ENCODE measurements around the gene ANKRD28. TPM values are rescaled to one million over a fixed set of nuclear protein-coding genes. Genes with fewer than 3 reads are reported as not detected.
A peak's percentile ranks its signal among the peaks of the same experiment; 100 is the strongest.

The ANKRD28 gene
- total RNA-seq, 2 experiments from 2014 or later = 56.3 to 73.6 TPM

- Mint-ChIP-seq H3K4me3 (no peak overlapping the region), H3K36me3 (peaks cover 3% of the 10 kb centered on the region), H3K4me1 (peaks cover 40% of the 10 kb centered on the region), H3K27me3 (no peaks in the 10 kb centered on the region), H3K27ac (peak overlapping the region; percentile 27), H3K9me3 (ENCODE audit: low read depth) (no peaks in the 10 kb centered on the region)
- no peak for ATAC-seq
- DNase-seq = no peak
- CTCF ChIA-PET = interaction anchor here (2.4 kb wide), 1 partner anchor 8 kb away, joined by 8 read pairs; no protein-coding TSS in a partner anchor
Measured at GRCh38 chr3:15638193-15638890, 159.4 kb downstream of the ANKRD28 start.

- no peak overlapping the region for H3K4me3 Mint-ChIP-seq
- ATAC-seq (peak; percentile 7), DNase-seq (no peak)
- H3K9me3 Mint-ChIP-seq (ENCODE audit: low read depth) = no peaks in the 10 kb centered on the region
- H3K4me1 Mint-ChIP-seq = peaks cover 40% of the 10 kb centered on the region
- CTCF ChIA-PET = interaction anchor here (2.4 kb wide), 1 partner anchor 9 kb away, joined by 8 read pairs; no protein-coding TSS in a partner anchor
- H3K27ac Mint-ChIP-seq = peak overlapping the region; percentile 37
- no peaks in the 10 kb centered on the region for H3K27me3 Mint-ChIP-seq
- H3K36me3 Mint-ChIP-seq = peaks cover 2% of the 10 kb centered on the region
Measured at GRCh38 chr3:15637131-15637951, 160.4 kb downstream of the ANKRD28 start.

- Mint-ChIP-seq H3K27ac (peak overlapping the region; percentile 93), H3K9me3 (ENCODE audit: low read depth) (no peaks in the 10 kb centered on the region), H3K36me3 (peaks cover 2% of the 10 kb centered on the region), H3K27me3 (no peaks in the 10 kb centered on the region), H3K4me3 (peak overlapping the region; percentile 49), H3K4me1 (peaks cover 46% of the 10 kb centered on the region)
- CTCF ChIA-PET = interaction anchor here (1.1 to 3.5 kb wide), 5 partner anchors 10 to 175 kb away, joined by 3 to 19 read pairs (median 4); no protein-coding TSS in a partner anchor
- DNase-seq (peak; percentile 77), ATAC-seq (peak; percentile 87)
Measured at GRCh38 chr3:15636028-15636709, 161.6 kb downstream of the ANKRD28 start.

- CTCF ChIA-PET = interaction anchor here (1.2 to 3.5 kb wide), 3 partner anchors 13 to 176 kb away, joined by 3 to 19 read pairs (median 4); no protein-coding TSS in a partner anchor
- Mint-ChIP-seq H3K4me3 (no peak overlapping the region), H3K4me1 (peaks cover 53% of the 10 kb centered on the region), H3K36me3 (peaks cover 2% of the 10 kb centered on the region), H3K9me3 (ENCODE audit: low read depth) (no peaks in the 10 kb centered on the region), H3K27ac (peak overlapping the region; percentile 93), H3K27me3 (no peaks in the 10 kb centered on the region)
- no peak for DNase-seq
- no peak for ATAC-seq
Measured at GRCh38 chr3:15635121-15635661, 162.6 kb downstream of the ANKRD28 start.

- H3K9me3 Mint-ChIP-seq (ENCODE audit: low read depth) = no peaks in the 10 kb centered on the region
- DNase-seq = no peak
- no peak overlapping the region for H3K27ac Mint-ChIP-seq
- H3K4me3 Mint-ChIP-seq = no peak overlapping the region
- peaks cover 57% of the 10 kb centered on the region for H3K4me1 Mint-ChIP-seq
- ATAC-seq = no peak
- H3K27me3 Mint-ChIP-seq = no peaks in the 10 kb centered on the region
- CTCF ChIA-PET = interaction anchor here (1.5 to 3.5 kb wide), 2 partner anchors 159 to 177 kb away, joined by 3 to 19 read pairs; no protein-coding TSS in a partner anchor
- peaks cover 2% of the 10 kb centered on the region for H3K36me3 Mint-ChIP-seq
Measured at GRCh38 chr3:15634671-15635070, 163.1 kb downstream of the ANKRD28 start.

- Mint-ChIP-seq H3K4me3 (no peak overlapping the region), H3K27me3 (no peaks in the 10 kb centered on the region), H3K4me1 (peaks cover 60% of the 10 kb centered on the region), H3K36me3 (peaks cover 2% of the 10 kb centered on the region), H3K27ac (no peak overlapping the region), H3K9me3 (ENCODE audit: low read depth) (no peaks in the 10 kb centered on the region)
- DNase-seq = no peak
- no peak for ATAC-seq
- CTCF ChIA-PET = interaction anchor here (1.2 to 3.5 kb wide), 2 partner anchors 177 to 182 kb away, joined by 3 to 19 read pairs; no protein-coding TSS in a partner anchor
Measured at GRCh38 chr3:15633766-15634598, 163.8 kb downstream of the ANKRD28 start.

- no peak overlapping the region for H3K4me3 Mint-ChIP-seq
- no peaks in the 10 kb centered on the region for H3K9me3 Mint-ChIP-seq (ENCODE audit: low read depth)
- H3K4me1 Mint-ChIP-seq = peaks cover 51% of the 10 kb centered on the region
- CTCF ChIA-PET = interaction anchor here (1.2 to 3.5 kb wide), 2 partner anchors 178 to 183 kb away, joined by 3 to 19 read pairs; no protein-coding TSS in a partner anchor
- no peak for ATAC-seq
- H3K27ac Mint-ChIP-seq = no peak overlapping the region
- H3K27me3 Mint-ChIP-seq = no peaks in the 10 kb centered on the region
- no peak for DNase-seq
- H3K36me3 Mint-ChIP-seq = peaks cover 2% of the 10 kb centered on the region
Measured at GRCh38 chr3:15633159-15633558, 164.6 kb downstream of the ANKRD28 start.

- ATAC-seq (no peak), DNase-seq (no peak)
- Mint-ChIP-seq H3K27me3 (no peaks in the 10 kb centered on the region), H3K4me1 (peaks cover 42% of the 10 kb centered on the region), H3K4me3 (no peak overlapping the region), H3K9me3 (ENCODE audit: low read depth) (no peaks in the 10 kb centered on the region), H3K27ac (no peak overlapping the region), H3K36me3 (peaks cover 3% of the 10 kb centered on the region)
- CTCF ChIA-PET = no interaction called here
Measured at GRCh38 chr3:15632212-15632580, 165.6 kb downstream of the ANKRD28 start.

GRCh38 chr3:15631426-15632211 lies 166.2 kb downstream of the ANKRD28 start:
- no peak overlapping the region for H3K27ac Mint-ChIP-seq
- H3K27me3 Mint-ChIP-seq = no peaks in the 10 kb centered on the region
- no peak overlapping the region for H3K4me3 Mint-ChIP-seq
- H3K4me1 Mint-ChIP-seq = peaks cover 36% of the 10 kb centered on the region
- DNase-seq (no peak), ATAC-seq (no peak)
- CTCF ChIA-PET = interaction anchor here (1.5 to 6.2 kb wide), 4 partner anchors 15 to 178 kb away, joined by 3 to 83 read pairs (median 11); no protein-coding TSS in a partner anchor
- no peaks in the 10 kb centered on the region for H3K9me3 Mint-ChIP-seq (ENCODE audit: low read depth)
- H3K36me3 Mint-ChIP-seq = peaks cover 3% of the 10 kb centered on the region

- DNase-seq (no peak), ATAC-seq (peak; percentile 34)
- Mint-ChIP-seq H3K27ac (peak overlapping the region; percentile 73), H3K36me3 (peaks cover 3% of the 10 kb centered on the region), H3K9me3 (ENCODE audit: low read depth) (no peaks in the 10 kb centered on the region), H3K27me3 (no peaks in the 10 kb centered on the region), H3K4me3 (peak overlapping the region; percentile 28), H3K4me1 (peaks cover 29% of the 10 kb centered on the region)
- CTCF ChIA-PET = interaction anchor here (0.8 to 6.2 kb wide), 16 partner anchors 14 to 548 kb away, joined by 3 to 83 read pairs (median 4); partner anchors contain the start of genes ANKRD28, BTD, CAPN7 and HACL1
Measured at GRCh38 chr3:15630646-15631350, 167.0 kb downstream of the ANKRD28 start.

Measured in activated CD8-positive, alpha-beta memory T cell treated with anti-CD3 and anti-CD28 coated beads, Interleukin-2, amount 10 ng/mL, durations not matched to agents 7 days and 5 days (primary cell).